ENCODE results near the gene CDC42EP1.

GRCh38 chr22:37616201-37617083 lies 56.2 kb downstream of the CDC42EP1 start:
- TF ChIP-seq POLR2AphosphoS5 (IDR thresholded peaks at IDR 0.05; ENCODE audit: low read depth, low read length): no peak
- TF ChIP-seq SIN3A (IDR thresholded peaks at IDR 0.05; ENCODE audit: borderline replicate concordance, insufficient read depth, low read length): no peak
- TF ChIP-seq TAF1 (IDR thresholded peaks at IDR 0.05; ENCODE audit: borderline replicate concordance, insufficient read depth, low read length): no peak
- no peak for TF ChIP-seq REST (IDR thresholded peaks at IDR 0.05; ENCODE audit: insufficient read depth in 1 of 2, low read depth in 2 of 2, low read length in 2 of 2)
